ENCODE measurements around the gene RABGAP1L. TPM values are rescaled to one million over a fixed set of nuclear protein-coding genes. Genes with fewer than 3 reads are reported as not detected.

Gene RABGAP1L
- polyA plus RNA-seq, 3 donors, result 35.2 to 75.3 (median 63.3) TPM

DNA sequence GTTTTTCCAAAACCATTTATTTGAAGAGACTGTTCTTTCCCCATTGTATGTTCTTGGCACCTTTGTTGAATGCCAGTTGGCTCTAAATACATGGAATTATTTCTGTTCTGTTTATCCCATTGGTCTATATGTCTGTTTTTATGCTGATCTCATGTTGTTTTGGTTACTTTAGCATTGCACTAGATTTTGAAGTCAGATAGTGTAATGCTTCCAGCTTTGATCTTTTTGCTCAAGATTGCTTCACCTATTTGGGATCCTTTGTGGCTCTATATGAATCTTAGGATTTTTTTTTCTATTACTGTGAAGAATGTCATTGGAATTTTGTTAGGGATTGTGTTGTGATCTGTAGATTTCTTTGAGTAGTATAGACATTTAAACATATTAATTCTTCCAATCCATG is 149.3 kb downstream of the RABGAP1L start:
- no peak overlapping the region for H3K27ac ChIP-seq (ENCODE audit: low read depth in 1 of 2, low read length in 2 of 2)
- no peak for DNase-seq
- H3K27me3 ChIP-seq (ENCODE audit: control insufficient read depth in 2 of 2, insufficient read depth in 2 of 2, low read length in 2 of 2), result no peaks in the 10 kb centered on the region
- no peak overlapping the region for H3K4me3 Mint-ChIP-seq
- peaks cover 4 to 29% of the 10 kb centered on the region in 2 donors for H3K9me3 ChIP-seq (replicated peaks in 1 of 2; ENCODE audit: control insufficient read depth in 1 of 2, insufficient read depth in 1 of 2, low read length in 2 of 2)
- no peak overlapping the region for H3K27ac Mint-ChIP-seq
- H3K4me1 ChIP-seq (ENCODE audit: control insufficient read depth in 1 of 2, insufficient read depth in 2 of 2, low read length in 2 of 2), result no peaks in the 10 kb centered on the region
- no peak overlapping the region for H3K9ac ChIP-seq (ENCODE audit: insufficient read depth, low read length, poor library complexity, severe bottlenecking)
- H3K9me3 Mint-ChIP-seq, result peaks cover 10 to 42% (median 25%) of the 10 kb centered on the region in 7 donors
- no peak overlapping the region for H3K4me2 ChIP-seq (replicated peaks; ENCODE audit: extremely low read depth, low read length, poor library complexity, severe bottlenecking)
- H3K27me3 Mint-ChIP-seq (ENCODE audit: low read depth in 3 of 3), result peaks cover 0 to 1% (median 0%) of the 10 kb centered on the region in 3 donors
- peaks cover 0 to 18% of the 10 kb centered on the region in 2 donors for H3K36me3 ChIP-seq (replicated peaks in 1 of 2; ENCODE audit: control insufficient read depth in 1 of 2, insufficient read depth in 2 of 2, low read length in 2 of 2)
- no peaks in the 10 kb centered on the region for H3K79me2 ChIP-seq (ENCODE audit: insufficient read depth, low read length)
- H3K36me3 Mint-ChIP-seq, result peaks cover 43 to 60% of the 10 kb centered on the region in 2 donors
- H4K20me1 ChIP-seq (ENCODE audit: insufficient read depth, low read length), result no peaks in the 10 kb centered on the region
- TF ChIP-seq, protein P1, sequence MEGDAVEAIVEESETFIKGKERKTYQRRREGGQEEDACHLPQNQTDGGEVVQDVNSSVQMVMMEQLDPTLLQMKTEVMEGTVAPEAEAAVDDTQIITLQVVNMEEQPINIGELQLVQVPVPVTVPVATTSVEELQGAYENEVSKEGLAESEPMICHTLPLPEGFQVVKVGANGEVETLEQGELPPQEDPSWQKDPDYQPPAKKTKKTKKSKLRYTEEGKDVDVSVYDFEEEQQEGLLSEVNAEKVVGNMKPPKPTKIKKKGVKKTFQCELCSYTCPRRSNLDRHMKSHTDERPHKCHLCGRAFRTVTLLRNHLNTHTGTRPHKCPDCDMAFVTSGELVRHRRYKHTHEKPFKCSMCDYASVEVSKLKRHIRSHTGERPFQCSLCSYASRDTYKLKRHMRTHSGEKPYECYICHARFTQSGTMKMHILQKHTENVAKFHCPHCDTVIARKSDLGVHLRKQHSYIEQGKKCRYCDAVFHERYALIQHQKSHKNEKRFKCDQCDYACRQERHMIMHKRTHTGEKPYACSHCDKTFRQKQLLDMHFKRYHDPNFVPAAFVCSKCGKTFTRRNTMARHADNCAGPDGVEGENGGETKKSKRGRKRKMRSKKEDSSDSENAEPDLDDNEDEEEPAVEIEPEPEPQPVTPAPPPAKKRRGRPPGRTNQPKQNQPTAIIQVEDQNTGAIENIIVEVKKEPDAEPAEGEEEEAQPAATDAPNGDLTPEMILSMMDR (IDR thresholded peaks at IDR 0.05), result no peak
- no peaks in the 10 kb centered on the region for H3K4me1 Mint-ChIP-seq
- no peak overlapping the region for H3K4me3 ChIP-seq (replicated peaks in 1 of 3; ENCODE audit: low read depth in 2 of 3, low read length in 3 of 3)
- intact Hi-C loops (cut with micrococcal nuclease), result no loop called here
- H2AFZ ChIP-seq (ENCODE audit: insufficient read depth, low read depth, low read length, poor library complexity, severe bottlenecking), result no peak overlapping the region

DNA sequence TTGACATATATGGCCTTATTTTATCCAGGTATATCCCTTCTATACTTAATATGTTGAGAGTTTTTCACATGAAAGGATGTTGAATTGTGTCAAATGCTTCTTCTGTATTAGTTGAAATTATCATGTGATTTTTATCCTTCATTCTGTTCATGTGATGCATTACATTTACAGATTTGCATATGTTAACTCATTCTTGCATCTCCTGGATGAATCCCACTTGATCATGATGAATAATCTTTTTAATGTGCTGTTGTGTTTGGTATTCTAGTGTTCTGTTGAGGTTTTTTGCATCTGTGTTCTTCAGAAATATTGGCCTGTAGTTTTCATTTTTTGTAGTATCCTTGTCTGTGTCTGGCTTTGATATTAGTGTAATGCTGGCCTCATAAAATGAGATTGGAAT is 150.2 kb downstream of the RABGAP1L start:
- Mint-ChIP-seq H3K36me3 (peaks cover 45 to 64% of the 10 kb centered on the region in 2 donors), H3K27me3 (ENCODE audit: low read depth in 3 of 3) (peaks cover 0 to 1% (median 0%) of the 10 kb centered on the region in 3 donors), H3K27ac (peak overlapping the region in 1 of 7 donors; percentile 30), H3K4me1 (peaks cover 7% of the 10 kb centered on the region), H3K9me3 (peaks cover 14 to 51% (median 31%) of the 10 kb centered on the region in 7 donors), H3K4me3 (no peak overlapping the region)
- H3K9me3 ChIP-seq (replicated peaks in 1 of 2; ENCODE audit: control insufficient read depth in 1 of 2, insufficient read depth in 1 of 2, low read length in 2 of 2), result peaks cover 4 to 29% of the 10 kb centered on the region in 2 donors
- no peaks in the 10 kb centered on the region for H3K79me2 ChIP-seq (ENCODE audit: insufficient read depth, low read length)
- intact Hi-C loops (cut with micrococcal nuclease), result no loop called here
- no peak for DNase-seq
- TF ChIP-seq, protein P1 (IDR thresholded peaks at IDR 0.05), result no peak
- H2AFZ ChIP-seq (ENCODE audit: insufficient read depth, low read depth, low read length, poor library complexity, severe bottlenecking), result no peak overlapping the region
- H3K4me1 ChIP-seq (ENCODE audit: control insufficient read depth in 1 of 2, insufficient read depth in 2 of 2, low read length in 2 of 2), result no peaks in the 10 kb centered on the region
- no peak overlapping the region for H3K9ac ChIP-seq (ENCODE audit: insufficient read depth, low read length, poor library complexity, severe bottlenecking)
- no peak overlapping the region for H3K27ac ChIP-seq (ENCODE audit: low read depth in 1 of 2, low read length in 2 of 2)
- H4K20me1 ChIP-seq (ENCODE audit: insufficient read depth, low read length), result no peaks in the 10 kb centered on the region
- no peaks in the 10 kb centered on the region for H3K27me3 ChIP-seq (ENCODE audit: control insufficient read depth in 2 of 2, insufficient read depth in 2 of 2, low read length in 2 of 2)
- peaks cover 0 to 18% of the 10 kb centered on the region in 2 donors for H3K36me3 ChIP-seq (replicated peaks in 1 of 2; ENCODE audit: control insufficient read depth in 1 of 2, insufficient read depth in 2 of 2, low read length in 2 of 2)
- no peak overlapping the region for H3K4me2 ChIP-seq (replicated peaks; ENCODE audit: extremely low read depth, low read length, poor library complexity, severe bottlenecking)
- no peak overlapping the region for H3K4me3 ChIP-seq (replicated peaks in 1 of 3; ENCODE audit: low read depth in 2 of 3, low read length in 3 of 3)

Measured in CD14-positive monocyte (primary cell).